Caco-2 (cell line): ENCODE data around the gene MAML2. TPM values are rescaled to one million over a fixed set of nuclear protein-coding genes. Genes with fewer than 3 reads are reported as not detected.

Experiments used
- BruUV-seq: library from RNA; stranded (reverse); fragments of 400-500 nt; replicated peaks from 2 replicates; lab custom pipeline; 2021; lab: Mats Ljungman, UMichigan
- CTCF ChIA-PET: fragments of 300-600 bp; sonication (Branson Sonifier 250); formaldehyde crosslinking; loops from one replicate; lab custom pipeline; 2022; ENCODE audit warnings: antibody characterized with exemption; lab: Charles Lee
- POLR2A ChIA-PET: fragments of 300-600 bp; sonication (Branson Sonifier 250); formaldehyde crosslinking; loops from one replicate; lab custom pipeline; 2022; ENCODE audit warnings: antibody characterized with exemption; lab: Charles Lee
- DNase-seq, 2 experiments: peaks; one replicate each; pipeline versions ENCODE4 v3.0.0 to v3.0.0-alpha.2; 2020 to 2022
- H3K27me3 ChIP-seq: replicated peaks from 2 replicates; pipeline ENCODE4 v1.6.0; 2011; ENCODE audit warnings: low read length; ENCODE audit not compliant: control insufficient read depth, insufficient read depth
- H3K36me3 ChIP-seq: 2 replicates; pipeline ENCODE4 v1.5.1; 2011; ENCODE audit warnings: low read length; ENCODE audit not compliant: control insufficient read depth, insufficient read depth
- H3K4me1 ChIP-seq: fragments of 250-450 bp; sonication (Bioruptor Pico); 2 replicates; pipeline ENCODE4 v1.5.1; 2020; ENCODE audit warnings: mild to moderate bottlenecking
- H3K4me3 ChIP-seq: 2 replicates; pipeline ENCODE4 v1.5.1; 2011; ENCODE audit warnings: low read depth, mild to moderate bottlenecking, control low read depth, low read length
- H3K9me3 ChIP-seq: fragments of 250-450 bp; sonication (Bioruptor Pico); 2 replicates; pipeline ENCODE4 v1.5.1; 2020; ENCODE audit warnings: mild to moderate bottlenecking, moderate library complexity
- H3K27ac Mint-ChIP-seq: one replicate; pipeline ENCODE4 v1.8.0; 2022; ENCODE audit warnings: mixed read lengths; ENCODE audit not compliant: unreplicated experiment
- H3K27me3 Mint-ChIP-seq: one replicate; pipeline ENCODE4 v1.8.0; 2022; ENCODE audit warnings: mixed read lengths; ENCODE audit not compliant: insufficient read depth, unreplicated experiment
- H3K36me3 Mint-ChIP-seq: one replicate; pipeline ENCODE4 v1.8.0; 2022; ENCODE audit warnings: mild to moderate bottlenecking, mixed read lengths; ENCODE audit not compliant: insufficient read depth, unreplicated experiment
- H3K4me1 Mint-ChIP-seq: one replicate; pipeline ENCODE4 v1.8.0; 2022; ENCODE audit warnings: low read depth, mixed read lengths; ENCODE audit not compliant: unreplicated experiment
- H3K4me3 Mint-ChIP-seq: one replicate; pipeline ENCODE4 v1.8.0; 2022; ENCODE audit warnings: mild to moderate bottlenecking, moderate library complexity, mixed read lengths; ENCODE audit not compliant: unreplicated experiment
- H3K9me3 Mint-ChIP-seq: one replicate; pipeline ENCODE4 v1.8.0; 2022; ENCODE audit warnings: mixed read lengths; ENCODE audit not compliant: unreplicated experiment
- CTCF ChIP-seq, 2 experiments: fragments of 200-600 bp in 1 of 2; IDR thresholded peaks; 1 replicate in 1 of 2; 2 replicates in 1 of 2; pipeline versions ENCODE4 v1.5.1 to v1.8.0; 2011 to 2022; ENCODE audit warnings: antibody characterized with exemption in 1 of 2, control low read depth in 1 of 2, inconsistent platforms in 1 of 2, low read depth in 1 of 2, low read length in 1 of 2, mild to moderate bottlenecking in 1 of 2, moderate library complexity in 1 of 2; ENCODE audit not compliant: insufficient read depth in 1 of 2, severe bottlenecking in 1 of 2, unreplicated experiment in 1 of 2
- intact Hi-C: fragments of 100-400 bp; cut with micrococcal nuclease; formaldehyde crosslinking; loops from one replicate; pipeline ENCODE4 v1.10.0; 2022; ENCODE audit not compliant: unreplicated experiment
- total RNA-seq: library from RNA; stranded (reverse); gene quantifications from 2 replicates; pipeline ENCODE4 v1.2.3, GENCODE V29; 2022

Gene MAML2
- total RNA-seq, 1 experiment from 2014 or later = 11.5 TPM

GRCh38 chr11:96219981-96220623, 122.9 kb downstream of the MAML2 start:
- Histone ChIP-seq H3K4me1 (peaks cover 47% of the 10 kb centered on the region), H3K27me3 (no peaks in the 10 kb centered on the region), H3K4me3 (no peak overlapping the region), H3K36me3 (no peaks in the 10 kb centered on the region), H3K9me3 (no peaks in the 10 kb centered on the region)
- no peaks in the 10 kb centered on the region for H3K9me3 Mint-ChIP-seq
- TF ChIP-seq CTCF (IDR thresholded peaks at IDR 0.05; ENCODE audit: insufficient read depth in 1 of 2, low read depth in 1 of 2, low read length in 1 of 2, severe bottlenecking in 1 of 2, unreplicated experiment in 1 of 2) = no peak
- peak overlapping the region; percentile 81 for H3K27ac Mint-ChIP-seq
- peaks cover 46% of the 10 kb centered on the region for H3K4me1 Mint-ChIP-seq
- ChIA-PET POLR2A (no interaction called here), CTCF (interaction anchor here (0.9 to 2.6 kb wide), 2 partner anchors 123 to 174 kb away, joined by 3 to 15 read pairs; partner anchors contain the start of gene MAML2)
- no peaks in the 10 kb centered on the region for H3K27me3 Mint-ChIP-seq
- intact Hi-C loops = loop anchor here (1.0 to 5.0 kb wide), 7 partner anchors 17 to 371 kb away; no protein-coding TSS in a partner anchor
- peaks cover 5% of the 10 kb centered on the region for H3K36me3 Mint-ChIP-seq
- BruUV-seq = no TSS peak
- DNase-seq = peak; percentile 65 to 67
- H3K4me3 Mint-ChIP-seq = peak overlapping the region; percentile 45

- no peaks in the 10 kb centered on the region for H3K27me3 Mint-ChIP-seq
- CTCF ChIA-PET = no interaction called here
Observed at GRCh38 chr11:96218901-96219300, 124.1 kb downstream of the MAML2 start.

GRCh38 chr11:96218006-96218405, 125.0 kb downstream of the MAML2 start:
- H3K27ac Mint-ChIP-seq = no peak overlapping the region
- Histone ChIP-seq H3K4me3 (no peak overlapping the region), H3K9me3 (no peaks in the 10 kb centered on the region), H3K36me3 (no peaks in the 10 kb centered on the region), H3K4me1 (peaks cover 52% of the 10 kb centered on the region), H3K27me3 (no peaks in the 10 kb centered on the region)
- H3K4me1 Mint-ChIP-seq = peaks cover 42% of the 10 kb centered on the region
- no peaks in the 10 kb centered on the region for H3K9me3 Mint-ChIP-seq
- ChIA-PET POLR2A (no interaction called here), CTCF (no interaction called here)
- BruUV-seq = no TSS peak
- TF ChIP-seq CTCF (IDR thresholded peaks at IDR 0.05; ENCODE audit: insufficient read depth in 1 of 2, low read depth in 1 of 2, low read length in 1 of 2, severe bottlenecking in 1 of 2, unreplicated experiment in 1 of 2) = no peak
- no peak overlapping the region for H3K4me3 Mint-ChIP-seq
- intact Hi-C loops = no loop called here
- no peak for DNase-seq
- peaks cover 5% of the 10 kb centered on the region for H3K36me3 Mint-ChIP-seq
- H3K27me3 Mint-ChIP-seq = no peaks in the 10 kb centered on the region

More at GRCh38 chr11:96218901-96219300, 124.1 kb downstream of the MAML2 start:
- POLR2A ChIA-PET = no interaction called here
- no peak for TF ChIP-seq CTCF (IDR thresholded peaks at IDR 0.05; ENCODE audit: insufficient read depth in 1 of 2, low read depth in 1 of 2, low read length in 1 of 2, severe bottlenecking in 1 of 2, unreplicated experiment in 1 of 2)
- Mint-ChIP-seq H3K9me3 (no peaks in the 10 kb centered on the region), H3K36me3 (peaks cover 5% of the 10 kb centered on the region), H3K4me3 (no peak overlapping the region), H3K4me1 (peaks cover 39% of the 10 kb centered on the region), H3K27ac (peak overlapping the region; percentile 81)
- no peak for DNase-seq
- no peaks in the 10 kb centered on the region for H3K9me3 ChIP-seq
- intact Hi-C loops = no loop called here
- no peaks in the 10 kb centered on the region for H3K27me3 ChIP-seq
- no TSS peak for BruUV-seq
- no peak overlapping the region for H3K4me3 ChIP-seq
- H3K4me1 ChIP-seq = peaks cover 47% of the 10 kb centered on the region
- H3K36me3 ChIP-seq = no peaks in the 10 kb centered on the region
